ENCODE results near the gene TTC8. TPM values are rescaled to one million over a fixed set of nuclear protein-coding genes. Genes with fewer than 3 reads are reported as not detected.

Gene TTC8
- total and polyA plus RNA-seq, 2 donors (not counting 1 experiment from before 2014, with no cell fraction given) = 31.2 to 44.2 TPM

DNA sequence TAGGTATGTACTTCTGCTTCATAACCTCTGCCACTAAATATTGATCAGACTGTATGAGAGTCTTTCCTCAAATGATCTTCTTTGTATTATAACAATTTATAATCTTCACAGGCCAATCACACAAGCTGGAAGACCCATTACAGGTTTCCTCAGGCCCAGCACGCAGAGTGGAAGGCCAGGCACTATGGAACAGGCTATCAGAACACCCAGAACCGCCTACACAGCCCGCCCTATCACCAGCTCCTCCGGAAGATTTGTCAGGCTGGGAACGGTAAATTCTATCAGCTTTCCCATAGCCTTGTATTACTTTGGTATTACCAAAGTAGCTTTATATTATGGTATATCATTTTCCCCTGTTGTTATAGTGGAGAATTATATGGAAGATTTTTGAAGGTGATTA, 16.5 kb downstream of the TTC8 start:
- no peak overlapping the region for H3K27ac ChIP-seq (ENCODE audit: insufficient read depth, low read length)
- DNase-seq (ENCODE audit: low read depth in 2 of 2) = no peak

DNA sequence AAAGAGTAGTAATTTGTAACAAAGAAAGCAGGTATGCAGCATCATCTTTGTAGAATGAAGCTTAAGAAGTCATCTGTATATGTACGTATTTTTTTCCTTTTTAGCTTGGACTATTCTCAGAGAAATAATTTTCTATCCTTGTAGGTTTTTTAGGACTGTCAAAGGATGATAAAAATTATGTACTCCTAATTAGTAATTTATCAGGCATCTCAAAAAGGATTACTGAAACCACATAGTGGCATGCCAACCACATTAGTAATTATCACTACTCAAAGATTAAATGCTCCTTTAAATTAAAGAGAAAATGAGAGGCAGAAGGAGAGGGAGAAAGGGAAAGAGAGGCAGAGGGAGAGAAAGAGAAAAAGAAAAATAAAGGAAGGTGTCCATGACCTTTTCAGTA, 17.3 kb downstream of the TTC8 start:
- TF ChIP-seq EZH2 (IDR thresholded peaks at IDR 0.05; ENCODE audit: low read length, missing control alignments) (no peak), CTCF (conservative IDR thresholded peaks at IDR 0.05 in 1 of 2, IDR thresholded peaks at IDR 0.05 in 1 of 2; ENCODE audit: low read depth in 1 of 2, low read length in 2 of 2) (no peak)
- Histone ChIP-seq H2AFZ (ENCODE audit: low read length) (no peak overlapping the region), H3K27me3 (ENCODE audit: control insufficient read depth, insufficient read depth, low read length) (no peaks in the 10 kb centered on the region), H3K9me3 (ENCODE audit: control insufficient read depth, insufficient read depth, low read depth, low read length) (no peaks in the 10 kb centered on the region), H4K20me1 (ENCODE audit: control insufficient read depth, extremely low read depth, insufficient read depth, low read length) (no peaks in the 10 kb centered on the region), H3K9ac (ENCODE audit: insufficient read depth, low read length) (no peak overlapping the region), H3K4me2 (ENCODE audit: extremely low read depth, insufficient read depth, low read length) (no peak overlapping the region), H3K79me2 (ENCODE audit: control insufficient read depth, insufficient read depth, low read length) (peaks cover 2% of the 10 kb centered on the region), H3K27ac (ENCODE audit: insufficient read depth, low read length) (no peak overlapping the region), H3K4me1 (ENCODE audit: control insufficient read depth, extremely low read depth, insufficient read depth, low read length) (peaks cover 2% of the 10 kb centered on the region), H3K4me3 (replicated peaks in 1 of 4; ENCODE audit: control extremely low read depth in 1 of 4, insufficient read depth in 1 of 4, low read depth in 3 of 4, low read length in 4 of 4) (no peak overlapping the region), H3K36me3 (ENCODE audit: control insufficient read depth, insufficient read depth, low read length) (no peaks in the 10 kb centered on the region)
- peak in 1 of 2 donors; percentile 65 for DNase-seq (ENCODE audit: low read depth in 2 of 2)

More for the DNA sequence above, 16.5 kb downstream of the TTC8 start:
- no peaks in the 10 kb centered on the region for H3K27me3 ChIP-seq (ENCODE audit: control insufficient read depth, insufficient read depth, low read length)
- no peaks in the 10 kb centered on the region for H3K9me3 ChIP-seq (ENCODE audit: control insufficient read depth, insufficient read depth, low read depth, low read length)
- no peaks in the 10 kb centered on the region for H3K36me3 ChIP-seq (ENCODE audit: control insufficient read depth, insufficient read depth, low read length)
- H3K4me1 ChIP-seq (ENCODE audit: control insufficient read depth, extremely low read depth, insufficient read depth, low read length) = peaks cover 5% of the 10 kb centered on the region
- TF ChIP-seq EZH2 (IDR thresholded peaks at IDR 0.05; ENCODE audit: low read length, missing control alignments) (no peak), CTCF (conservative IDR thresholded peaks at IDR 0.05 in 1 of 2, IDR thresholded peaks at IDR 0.05 in 1 of 2; ENCODE audit: low read depth in 1 of 2, low read length in 2 of 2) (no peak)
- H2AFZ ChIP-seq (ENCODE audit: low read length) = no peak overlapping the region
- no peaks in the 10 kb centered on the region for H4K20me1 ChIP-seq (ENCODE audit: control insufficient read depth, extremely low read depth, insufficient read depth, low read length)
- no peak overlapping the region for H3K4me2 ChIP-seq (ENCODE audit: extremely low read depth, insufficient read depth, low read length)
- H3K9ac ChIP-seq (ENCODE audit: insufficient read depth, low read length) = no peak overlapping the region
- no peak overlapping the region for H3K4me3 ChIP-seq (replicated peaks in 1 of 4; ENCODE audit: control extremely low read depth in 1 of 4, insufficient read depth in 1 of 4, low read depth in 3 of 4, low read length in 4 of 4)
- peaks cover 4% of the 10 kb centered on the region for H3K79me2 ChIP-seq (ENCODE audit: control insufficient read depth, insufficient read depth, low read length)

- H3K27me3 ChIP-seq (ENCODE audit: control insufficient read depth, insufficient read depth, low read length) = no peaks in the 10 kb centered on the region
- H3K4me3 ChIP-seq (replicated peaks in 1 of 4; ENCODE audit: control extremely low read depth in 1 of 4, insufficient read depth in 1 of 4, low read depth in 3 of 4, low read length in 4 of 4) = no peak overlapping the region
- H3K79me2 ChIP-seq (ENCODE audit: control insufficient read depth, insufficient read depth, low read length) = peaks cover under 1% of the 10 kb centered on the region
- H3K36me3 ChIP-seq (ENCODE audit: control insufficient read depth, insufficient read depth, low read length) = no peaks in the 10 kb centered on the region
- H3K27ac ChIP-seq (ENCODE audit: insufficient read depth, low read length) = no peak overlapping the region
- peaks cover 2% of the 10 kb centered on the region for H3K4me1 ChIP-seq (ENCODE audit: control insufficient read depth, extremely low read depth, insufficient read depth, low read length)
- no peak overlapping the region for H3K9ac ChIP-seq (ENCODE audit: insufficient read depth, low read length)
- H4K20me1 ChIP-seq (ENCODE audit: control insufficient read depth, extremely low read depth, insufficient read depth, low read length) = no peaks in the 10 kb centered on the region
- no peak overlapping the region for H3K4me2 ChIP-seq (ENCODE audit: extremely low read depth, insufficient read depth, low read length)
- no peak for TF ChIP-seq CTCF (conservative IDR thresholded peaks at IDR 0.05 in 1 of 2, IDR thresholded peaks at IDR 0.05 in 1 of 2; ENCODE audit: low read depth in 1 of 2, low read length in 2 of 2)
- no peak for TF ChIP-seq EZH2 (IDR thresholded peaks at IDR 0.05; ENCODE audit: low read length, missing control alignments)
- H2AFZ ChIP-seq (ENCODE audit: low read length) = no peak overlapping the region
- DNase-seq (ENCODE audit: low read depth in 2 of 2) = peak in 1 of 2 donors; percentile 17
- no peaks in the 10 kb centered on the region for H3K9me3 ChIP-seq (ENCODE audit: control insufficient read depth, insufficient read depth, low read depth, low read length)
Observed at GRCh38 chr14:88842414-88842813, 18.0 kb downstream of the TTC8 start.
